HG03565 (cell line): ENCODE results near the gene RTL9.
"Not testable (repeated sequence)": the region's sequence is repeated elsewhere in the genome, so short reads cannot be mapped to it uniquely, and the experiment has no call there.

Experiments used
- ATAC-seq: cut with Tn5 transposase; IDR thresholded peaks from one replicate; pipeline ENCODE4 v1.9.1; 2021; ENCODE audit warnings: mild to moderate bottlenecking, moderate library complexity; ENCODE audit not compliant: unreplicated experiment

Gene RTL9

DNA sequence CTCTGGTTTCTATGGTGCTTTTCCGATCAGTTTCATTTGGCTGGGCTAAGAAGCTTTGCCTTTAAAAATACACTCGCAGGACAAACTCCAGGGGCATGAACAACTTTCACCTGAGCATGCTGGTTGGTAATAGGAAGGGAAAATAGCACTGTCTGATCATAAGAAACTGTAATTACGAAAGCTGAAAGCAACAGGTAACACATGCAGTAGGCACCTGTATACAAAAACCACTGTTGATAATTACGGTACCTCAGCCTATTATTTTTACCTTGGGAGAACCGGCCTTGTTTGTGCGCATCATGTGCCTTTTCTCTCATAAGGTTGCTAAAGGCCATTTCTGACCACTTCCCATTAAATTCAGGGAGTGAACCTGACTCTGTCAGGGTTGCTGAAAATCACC, 45.7 kb downstream of the RTL9 start:
- ATAC-seq: no peak

DNA sequence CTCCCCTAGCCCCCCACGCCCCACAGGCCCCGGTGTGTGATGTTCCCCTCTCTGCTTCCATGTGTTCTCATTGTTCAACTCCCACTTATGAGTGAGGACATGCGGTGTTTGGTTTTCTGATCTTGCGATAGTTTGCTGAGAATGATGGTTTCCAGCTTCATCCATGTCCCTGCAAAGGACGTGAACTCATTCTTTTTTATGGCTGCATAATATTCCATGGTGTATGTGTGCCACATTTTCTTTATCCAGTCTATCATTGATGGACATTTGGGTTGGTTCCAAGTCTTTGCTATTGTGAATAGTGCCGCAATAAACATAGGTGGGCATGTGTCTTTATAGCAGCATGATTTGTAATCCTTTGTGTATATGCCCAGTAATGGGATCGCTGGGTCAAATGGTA, 47.6 kb downstream of the RTL9 start:
- not testable (repeated sequence) for ATAC-seq

GRCh38 chrX:110406822-110407221, 48.2 kb downstream of the RTL9 start:
- no peak for ATAC-seq

GRCh38 chrX:110407910-110408545, 49.4 kb downstream of the RTL9 start:
- no peak for ATAC-seq
